ENCODE results near the gene UMODL1.

The UMODL1 gene

DNA sequence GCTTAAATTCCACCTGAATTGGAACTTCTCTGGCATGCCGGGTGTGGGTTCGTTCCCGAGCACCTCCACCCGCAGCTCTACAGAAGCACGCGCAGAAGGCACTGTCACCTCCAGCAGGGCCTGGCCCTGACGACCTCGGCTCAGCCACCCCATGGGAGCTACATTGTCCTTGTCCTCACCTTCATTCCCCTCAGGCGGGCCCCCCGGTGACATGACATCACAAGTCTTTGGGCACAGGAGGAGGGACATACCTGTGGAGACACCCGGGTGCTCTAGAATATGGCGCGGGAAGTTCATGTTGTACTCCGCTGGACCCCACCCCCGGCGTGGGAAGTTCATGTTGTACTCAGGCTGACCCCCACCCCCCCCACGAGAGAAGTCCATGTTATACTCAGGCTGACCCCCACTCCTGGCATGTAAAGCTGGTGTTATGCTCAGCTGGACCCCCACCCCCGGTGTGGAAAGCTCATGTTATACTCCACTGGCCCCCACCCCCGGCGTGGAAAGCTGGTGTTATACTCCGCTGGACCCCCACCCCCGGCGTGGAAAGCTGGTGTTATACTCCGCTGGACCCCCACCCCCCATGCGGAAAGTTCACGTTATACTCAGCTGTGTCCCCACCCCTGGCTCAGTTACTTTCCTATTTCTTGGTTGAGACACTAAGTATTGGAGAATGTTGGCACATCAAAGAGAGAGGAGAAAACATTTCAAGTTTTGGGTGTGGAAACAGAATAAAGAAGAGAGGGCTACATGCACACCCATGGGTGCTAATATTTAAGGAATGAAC is 37.6 kb downstream of the UMODL1 start:
- H3K4me3 ChIP-seq (ENCODE audit: low read depth, low read length), result no peak overlapping the region
- no peak for DNase-seq (ENCODE audit: low read depth)

GRCh38 chr21:42109473-42109872 is 38.4 kb downstream of the UMODL1 start:
- DNase-seq (ENCODE audit: low read depth), result no peak
- TF ChIP-seq, protein P1, sequence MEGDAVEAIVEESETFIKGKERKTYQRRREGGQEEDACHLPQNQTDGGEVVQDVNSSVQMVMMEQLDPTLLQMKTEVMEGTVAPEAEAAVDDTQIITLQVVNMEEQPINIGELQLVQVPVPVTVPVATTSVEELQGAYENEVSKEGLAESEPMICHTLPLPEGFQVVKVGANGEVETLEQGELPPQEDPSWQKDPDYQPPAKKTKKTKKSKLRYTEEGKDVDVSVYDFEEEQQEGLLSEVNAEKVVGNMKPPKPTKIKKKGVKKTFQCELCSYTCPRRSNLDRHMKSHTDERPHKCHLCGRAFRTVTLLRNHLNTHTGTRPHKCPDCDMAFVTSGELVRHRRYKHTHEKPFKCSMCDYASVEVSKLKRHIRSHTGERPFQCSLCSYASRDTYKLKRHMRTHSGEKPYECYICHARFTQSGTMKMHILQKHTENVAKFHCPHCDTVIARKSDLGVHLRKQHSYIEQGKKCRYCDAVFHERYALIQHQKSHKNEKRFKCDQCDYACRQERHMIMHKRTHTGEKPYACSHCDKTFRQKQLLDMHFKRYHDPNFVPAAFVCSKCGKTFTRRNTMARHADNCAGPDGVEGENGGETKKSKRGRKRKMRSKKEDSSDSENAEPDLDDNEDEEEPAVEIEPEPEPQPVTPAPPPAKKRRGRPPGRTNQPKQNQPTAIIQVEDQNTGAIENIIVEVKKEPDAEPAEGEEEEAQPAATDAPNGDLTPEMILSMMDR (conservative IDR thresholded peaks at IDR 0.05; ENCODE audit: low read depth, low read length), result no peak
- H3K4me3 ChIP-seq (ENCODE audit: low read depth, low read length), result no peak overlapping the region

More for the DNA sequence above, 37.6 kb downstream of the UMODL1 start:
- TF ChIP-seq, protein P1 (conservative IDR thresholded peaks at IDR 0.05; ENCODE audit: low read depth, low read length), result no peak

DNA sequence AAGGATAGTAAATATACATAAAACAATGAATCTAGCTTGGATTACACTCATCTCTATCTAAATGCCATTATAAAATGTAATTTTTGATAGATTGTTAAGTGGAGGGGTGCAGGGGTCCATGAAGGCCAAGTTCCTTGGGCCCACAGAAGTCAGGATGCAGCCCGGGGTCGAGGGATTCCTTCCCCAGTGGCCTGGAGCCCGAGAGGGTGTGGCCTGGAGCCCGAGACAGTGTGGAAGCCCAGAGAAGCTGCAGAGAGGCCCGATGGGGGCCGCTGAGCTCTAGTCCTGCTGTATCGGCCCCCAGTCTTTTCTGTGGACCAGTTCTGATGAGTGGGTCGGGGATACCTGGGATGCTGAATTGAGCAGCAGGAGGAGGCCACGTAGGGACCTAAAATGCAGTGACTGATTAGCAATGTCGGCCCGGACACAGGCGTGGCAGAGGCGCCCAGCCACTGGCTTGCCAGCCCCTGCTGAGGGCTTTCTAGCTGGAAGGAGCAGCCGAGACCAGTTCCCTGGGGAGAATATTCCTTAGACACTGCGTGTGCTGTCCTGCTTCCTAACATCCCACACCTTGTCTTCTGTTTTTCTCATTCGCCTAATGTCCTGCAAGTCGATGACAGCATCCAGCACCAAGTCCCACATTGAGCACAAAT is 38.9 kb downstream of the UMODL1 start:
- no peak for DNase-seq (ENCODE audit: low read depth)
- TF ChIP-seq, protein P1 (conservative IDR thresholded peaks at IDR 0.05; ENCODE audit: low read depth, low read length), result no peak
- H3K4me3 ChIP-seq (ENCODE audit: low read depth, low read length), result no peak overlapping the region

GRCh38 chr21:42110691-42111469 is 39.8 kb downstream of the UMODL1 start:
- DNase-seq (ENCODE audit: low read depth), result no peak
- TF ChIP-seq, protein P1 (conservative IDR thresholded peaks at IDR 0.05; ENCODE audit: low read depth, low read length), result no peak
- H3K4me3 ChIP-seq (ENCODE audit: low read depth, low read length), result no peak overlapping the region

- TF ChIP-seq, protein P1 (conservative IDR thresholded peaks at IDR 0.05; ENCODE audit: low read depth, low read length), result no peak
- H3K4me3 ChIP-seq (ENCODE audit: low read depth, low read length), result no peak overlapping the region
- DNase-seq (ENCODE audit: low read depth), result no peak
These were observed 40.3 kb downstream of the UMODL1 start for GRCh38 chr21:42111470-42111743.

- H3K4me3 ChIP-seq (ENCODE audit: low read depth, low read length), result no peak overlapping the region
- no peak for DNase-seq (ENCODE audit: low read depth)
- TF ChIP-seq, protein P1 (conservative IDR thresholded peaks at IDR 0.05; ENCODE audit: low read depth, low read length), result no peak
These were observed 40.7 kb downstream of the UMODL1 start for GRCh38 chr21:42111811-42112210.
